Limb (tissue), 2 donors: ENCODE data around the gene PTCD3.

Experiments used
- DNase-seq, 2 donors: peaks; one replicate each; pipeline ENCODE4 v3.0.0-alpha.2; 2016; ENCODE audit errors: extremely low spot score in 2 of 2

PTCD3 gene

GRCh38 chr2:86081724-86082123, 24.3 kb upstream of the PTCD3 start:
- no peak for DNase-seq

- no peak for DNase-seq
Measured at GRCh38 chr2:86082756-86083155, 23.3 kb upstream of the PTCD3 start.

- no peak for DNase-seq
Measured at GRCh38 chr2:86087936-86088850, 17.8 kb upstream of the PTCD3 start.

GRCh38 chr2:86094229-86094628, 11.8 kb upstream of the PTCD3 start:
- DNase-seq, result no peak

GRCh38 chr2:86097114-86097896, 8.7 kb upstream of the PTCD3 start:
- DNase-seq, result no peak

GRCh38 chr2:86097913-86098312, 8.1 kb upstream of the PTCD3 start:
- DNase-seq, result no peak

GRCh38 chr2:86102157-86102556, 3.9 kb upstream of the PTCD3 start:
- no peak for DNase-seq

- DNase-seq, result peak; percentile 91 to 92
Measured at GRCh38 chr2:86105252-86105968, 625 bp upstream of the PTCD3 start, which contains the start of gene POLR1A. POLR1A (minus strand) TSS chr2:86105886; CDS start chr2:86105776, 110 bp downstream.

GRCh38 chr2:86107031-86107430, 996 bp downstream of the PTCD3 start:
- no peak for DNase-seq

GRCh38 chr2:86118130-86118529, 12.1 kb downstream of the PTCD3 start:
- no peak for DNase-seq

- no peak for DNase-seq
Measured at GRCh38 chr2:86123328-86123925, 17.4 kb downstream of the PTCD3 start.

- no peak for DNase-seq
Measured at GRCh38 chr2:86124683-86125082, 18.6 kb downstream of the PTCD3 start.

- DNase-seq, result no peak
Measured at GRCh38 chr2:86134709-86135108, 28.7 kb downstream of the PTCD3 start.

GRCh38 chr2:86135653-86136052, 29.6 kb downstream of the PTCD3 start:
- DNase-seq, result no peak

- no peak for DNase-seq
Measured at GRCh38 chr2:86136141-86136540, 30.1 kb downstream of the PTCD3 start.

GRCh38 chr2:86138736-86139625, 32.9 kb downstream of the PTCD3 start:
- DNase-seq, result no peak

GRCh38 chr2:86139981-86140380, 33.9 kb downstream of the PTCD3 start:
- DNase-seq, result no peak

GRCh38 chr2:86140969-86141392, 34.9 kb downstream of the PTCD3 start:
- DNase-seq, result no peak

GRCh38 chr2:86142436-86143257, 36.6 kb downstream of the PTCD3 start:
- DNase-seq, result no peak
